ENCODE data around the gene PTK7. TPM values are rescaled to one million over a fixed set of nuclear protein-coding genes. Genes with fewer than 3 reads are reported as not detected.

The PTK7 gene
- total RNA-seq, 6 donors from 2014 or later = 68.6 to 180 (median 89.4) TPM

DNA sequence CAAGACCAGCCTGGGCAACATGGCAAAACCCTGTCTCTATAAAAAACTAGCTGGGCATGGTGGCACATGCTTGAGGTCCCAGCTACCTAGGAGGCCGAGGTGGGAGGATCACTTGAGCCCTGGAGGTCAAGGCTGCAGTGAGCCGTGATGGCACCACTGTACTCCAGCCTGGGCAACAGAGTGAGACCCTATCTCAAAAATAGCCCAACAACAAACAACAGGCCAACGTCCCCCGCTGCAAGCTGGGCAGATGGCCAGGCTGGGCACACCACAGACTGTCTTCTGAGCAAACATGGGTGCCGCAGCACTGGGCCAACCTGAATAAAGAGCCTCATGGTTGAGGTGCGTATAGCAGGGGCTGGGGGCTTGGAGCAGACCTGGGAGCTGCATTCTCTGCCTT lies 48.4 kb downstream of the PTK7 start:
- Histone ChIP-seq H3K36me3 (no peaks in the 10 kb centered on the region), H3K27ac (peak overlapping the region in 1 of 4 donors; percentile 27), H3K9me3 (no peaks in the 10 kb centered on the region), H3K4me1 (peaks cover 22 to 49% (median 36%) of the 10 kb centered on the region in 4 donors), H3K27me3 (no peaks in the 10 kb centered on the region), H3K4me3 (no peak overlapping the region)
- TF ChIP-seq POLR2AphosphoS5 (IDR thresholded peaks at IDR 0.05) = no peak
- TF ChIP-seq, protein P1, sequence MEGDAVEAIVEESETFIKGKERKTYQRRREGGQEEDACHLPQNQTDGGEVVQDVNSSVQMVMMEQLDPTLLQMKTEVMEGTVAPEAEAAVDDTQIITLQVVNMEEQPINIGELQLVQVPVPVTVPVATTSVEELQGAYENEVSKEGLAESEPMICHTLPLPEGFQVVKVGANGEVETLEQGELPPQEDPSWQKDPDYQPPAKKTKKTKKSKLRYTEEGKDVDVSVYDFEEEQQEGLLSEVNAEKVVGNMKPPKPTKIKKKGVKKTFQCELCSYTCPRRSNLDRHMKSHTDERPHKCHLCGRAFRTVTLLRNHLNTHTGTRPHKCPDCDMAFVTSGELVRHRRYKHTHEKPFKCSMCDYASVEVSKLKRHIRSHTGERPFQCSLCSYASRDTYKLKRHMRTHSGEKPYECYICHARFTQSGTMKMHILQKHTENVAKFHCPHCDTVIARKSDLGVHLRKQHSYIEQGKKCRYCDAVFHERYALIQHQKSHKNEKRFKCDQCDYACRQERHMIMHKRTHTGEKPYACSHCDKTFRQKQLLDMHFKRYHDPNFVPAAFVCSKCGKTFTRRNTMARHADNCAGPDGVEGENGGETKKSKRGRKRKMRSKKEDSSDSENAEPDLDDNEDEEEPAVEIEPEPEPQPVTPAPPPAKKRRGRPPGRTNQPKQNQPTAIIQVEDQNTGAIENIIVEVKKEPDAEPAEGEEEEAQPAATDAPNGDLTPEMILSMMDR (IDR thresholded peaks at IDR 0.05) = no peak
- no peak for TF ChIP-seq POLR2A (IDR thresholded peaks at IDR 0.05)
- no peak for TF ChIP-seq EP300 (IDR thresholded peaks at IDR 0.05)
- ATAC-seq (ENCODE audit: low FRiP score in 2 of 2) (no peak), DNase-seq (no peak)
- WGBS, 2 donors = 75 to 83% methylated on average over 5 to 6 of the region's 6 CpGs

DNA sequence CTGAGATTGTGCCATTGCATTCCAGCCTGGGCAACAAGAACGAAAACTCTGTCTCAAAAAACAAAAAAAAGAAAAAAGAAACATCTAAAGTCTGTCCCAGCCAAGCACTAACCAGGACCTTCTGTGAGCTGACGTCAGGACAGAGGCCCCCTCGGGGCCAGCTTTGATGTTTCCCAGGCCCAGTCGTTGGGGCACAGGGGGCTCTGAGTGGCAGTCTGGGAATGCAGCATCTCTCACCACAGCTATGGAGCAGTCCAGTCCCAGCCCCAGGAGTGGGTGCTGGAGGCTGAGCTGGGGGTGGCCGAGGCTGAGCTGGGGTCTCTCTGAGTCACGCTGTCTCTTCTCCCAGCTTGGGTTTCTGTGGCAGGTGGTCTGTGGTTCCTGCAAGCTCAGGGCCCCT lies 49.0 kb downstream of the PTK7 start:
- Histone ChIP-seq H3K36me3 (no peaks in the 10 kb centered on the region), H3K27me3 (no peaks in the 10 kb centered on the region), H3K4me3 (no peak overlapping the region), H3K27ac (peak overlapping the region in 1 of 4 donors; percentile 43), H3K4me1 (peaks cover 22 to 51% (median 35%) of the 10 kb centered on the region in 4 donors), H3K9me3 (no peaks in the 10 kb centered on the region)
- 71 to 74% methylated on average over 4 to 6 of the region's 6 CpGs for WGBS, 2 donors
- TF ChIP-seq POLR2A (IDR thresholded peaks at IDR 0.05) (no peak), EP300 (IDR thresholded peaks at IDR 0.05) (no peak), POLR2AphosphoS5 (IDR thresholded peaks at IDR 0.05) (no peak)
- TF ChIP-seq, protein P1 (IDR thresholded peaks at IDR 0.05) = no peak
- ATAC-seq (ENCODE audit: low FRiP score in 2 of 2) = peak; percentile 5 to 22
- DNase-seq = no peak

DNA sequence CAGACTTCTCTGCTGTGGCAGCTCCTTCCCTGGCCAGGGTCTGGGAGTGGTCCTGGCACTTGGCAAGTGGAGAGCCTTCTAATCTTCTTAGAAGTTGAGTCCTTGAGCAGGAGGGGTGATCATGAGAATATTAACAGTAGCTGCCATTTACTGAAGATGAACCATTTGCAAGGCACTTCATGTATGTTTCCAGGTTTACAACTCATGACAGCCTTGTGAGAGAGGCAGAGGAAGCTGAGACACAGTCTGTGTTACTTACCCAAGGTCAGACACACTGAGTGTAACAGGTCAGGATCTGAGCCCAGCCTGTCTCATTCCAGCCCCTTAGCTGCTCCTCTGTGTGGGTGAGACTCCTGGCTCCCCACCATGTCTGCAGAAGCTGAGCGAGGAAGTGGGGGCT lies 49.4 kb downstream of the PTK7 start:
- Histone ChIP-seq H3K27me3 (no peaks in the 10 kb centered on the region), H3K36me3 (no peaks in the 10 kb centered on the region), H3K4me1 (peaks cover 18 to 51% (median 33%) of the 10 kb centered on the region in 4 donors), H3K4me3 (no peak overlapping the region), H3K9me3 (no peaks in the 10 kb centered on the region), H3K27ac (peak overlapping the region in 3 of 4 donors; percentile 21 to 43 (median 30))
- ATAC-seq (ENCODE audit: low FRiP score in 2 of 2) (no peak), DNase-seq (no peak)
- TF ChIP-seq, protein P1 (IDR thresholded peaks at IDR 0.05) = no peak
- TF ChIP-seq POLR2A (IDR thresholded peaks at IDR 0.05) (no peak), POLR2AphosphoS5 (IDR thresholded peaks at IDR 0.05) (no peak), EP300 (IDR thresholded peaks at IDR 0.05) (no peak)
- 94 to 100% methylated on average over 1 of the region's 1 CpG for WGBS, 2 donors

DNA sequence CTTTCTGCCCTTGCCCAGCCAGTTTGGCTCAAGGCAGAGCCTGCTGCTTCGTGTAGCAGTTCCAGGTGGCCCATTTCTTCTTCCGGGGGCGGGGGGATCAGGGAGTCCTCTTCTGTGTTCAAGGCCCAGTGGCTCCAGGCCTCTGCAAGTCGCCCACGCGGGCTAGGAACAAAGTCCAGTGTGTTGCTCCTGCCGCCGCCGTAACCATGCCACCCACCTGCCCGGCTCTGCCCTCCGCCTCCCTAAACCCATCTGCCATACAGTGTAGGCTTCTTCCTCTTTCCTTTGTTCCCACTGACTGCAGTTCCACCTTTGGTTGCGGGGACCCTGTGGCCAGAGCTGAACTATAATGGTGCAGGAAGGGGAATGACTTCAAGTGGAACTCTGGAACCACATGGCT lies 51.1 kb downstream of the PTK7 start:
- DNase-seq = no peak
- H3K36me3 ChIP-seq = peaks cover 0 to 3% (median 0%) of the 10 kb centered on the region in 4 donors
- WGBS, 2 donors = 83 to 84% methylated on average over 12 of the region's 12 CpGs
- peaks cover 10 to 40% (median 25%) of the 10 kb centered on the region in 4 donors for H3K4me1 ChIP-seq
- H3K27me3 ChIP-seq = no peaks in the 10 kb centered on the region
- no peak for ATAC-seq (ENCODE audit: low FRiP score in 2 of 2)
- no peaks in the 10 kb centered on the region for H3K9me3 ChIP-seq
- peak overlapping the region in 1 of 4 donors; percentile 7 for H3K27ac ChIP-seq
- no peak for TF ChIP-seq POLR2AphosphoS5 (IDR thresholded peaks at IDR 0.05)
- no peak overlapping the region for H3K4me3 ChIP-seq

DNA sequence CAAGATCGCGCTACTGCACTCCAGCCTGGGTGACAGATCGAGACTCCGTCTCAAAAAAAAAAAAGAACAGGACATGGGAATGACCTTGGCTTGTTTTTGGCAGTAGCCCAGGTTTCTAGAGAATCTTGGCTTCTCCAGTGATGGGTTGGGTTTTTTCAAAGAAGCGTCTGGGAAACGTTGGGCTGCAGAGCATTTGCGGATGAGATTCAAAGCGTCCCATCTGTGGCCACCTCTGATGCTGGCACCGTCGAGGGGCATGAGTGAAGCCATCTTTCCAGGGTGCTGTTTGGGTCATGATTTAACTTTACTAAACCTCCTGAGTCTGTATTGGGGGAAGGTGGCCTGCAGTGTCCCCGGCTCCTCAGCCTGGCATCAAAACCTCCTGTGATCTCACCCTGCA lies 51.8 kb downstream of the PTK7 start:
- no peak for ATAC-seq (ENCODE audit: low FRiP score in 2 of 2)
- TF ChIP-seq, protein P1 (IDR thresholded peaks at IDR 0.05) = no peak
- no peak for TF ChIP-seq EP300 (IDR thresholded peaks at IDR 0.05)
- no peak for TF ChIP-seq POLR2AphosphoS5 (IDR thresholded peaks at IDR 0.05)
- TF ChIP-seq POLR2A (IDR thresholded peaks at IDR 0.05) = no peak
- no peak for DNase-seq
- Histone ChIP-seq H3K9me3 (no peaks in the 10 kb centered on the region), H3K4me3 (no peak overlapping the region), H3K36me3 (peaks cover 0 to 7% (median 3%) of the 10 kb centered on the region in 4 donors), H3K27me3 (no peaks in the 10 kb centered on the region), H3K4me1 (peaks cover 10 to 39% (median 23%) of the 10 kb centered on the region in 4 donors), H3K27ac (no peak overlapping the region)
- 60 to 65% methylated on average over 11 of the region's 11 CpGs for WGBS, 2 donors
